Measurements from ENCODE around the gene APBB3.
"Not testable (repeated sequence)": the region's sequence is repeated elsewhere in the genome, so short reads cannot be mapped to it uniquely, and the experiment has no call there.

Gene APBB3, protein sequence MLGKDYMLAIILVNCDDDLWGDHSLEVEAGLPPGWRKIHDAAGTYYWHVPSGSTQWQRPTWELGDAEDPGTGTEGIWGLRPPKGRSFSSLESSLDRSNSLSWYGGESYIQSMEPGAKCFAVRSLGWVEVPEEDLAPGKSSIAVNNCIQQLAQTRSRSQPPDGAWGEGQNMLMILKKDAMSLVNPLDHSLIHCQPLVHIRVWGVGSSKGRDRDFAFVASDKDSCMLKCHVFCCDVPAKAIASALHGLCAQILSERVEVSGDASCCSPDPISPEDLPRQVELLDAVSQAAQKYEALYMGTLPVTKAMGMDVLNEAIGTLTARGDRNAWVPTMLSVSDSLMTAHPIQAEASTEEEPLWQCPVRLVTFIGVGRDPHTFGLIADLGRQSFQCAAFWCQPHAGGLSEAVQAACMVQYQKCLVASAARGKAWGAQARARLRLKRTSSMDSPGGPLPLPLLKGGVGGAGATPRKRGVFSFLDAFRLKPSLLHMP

DNA sequence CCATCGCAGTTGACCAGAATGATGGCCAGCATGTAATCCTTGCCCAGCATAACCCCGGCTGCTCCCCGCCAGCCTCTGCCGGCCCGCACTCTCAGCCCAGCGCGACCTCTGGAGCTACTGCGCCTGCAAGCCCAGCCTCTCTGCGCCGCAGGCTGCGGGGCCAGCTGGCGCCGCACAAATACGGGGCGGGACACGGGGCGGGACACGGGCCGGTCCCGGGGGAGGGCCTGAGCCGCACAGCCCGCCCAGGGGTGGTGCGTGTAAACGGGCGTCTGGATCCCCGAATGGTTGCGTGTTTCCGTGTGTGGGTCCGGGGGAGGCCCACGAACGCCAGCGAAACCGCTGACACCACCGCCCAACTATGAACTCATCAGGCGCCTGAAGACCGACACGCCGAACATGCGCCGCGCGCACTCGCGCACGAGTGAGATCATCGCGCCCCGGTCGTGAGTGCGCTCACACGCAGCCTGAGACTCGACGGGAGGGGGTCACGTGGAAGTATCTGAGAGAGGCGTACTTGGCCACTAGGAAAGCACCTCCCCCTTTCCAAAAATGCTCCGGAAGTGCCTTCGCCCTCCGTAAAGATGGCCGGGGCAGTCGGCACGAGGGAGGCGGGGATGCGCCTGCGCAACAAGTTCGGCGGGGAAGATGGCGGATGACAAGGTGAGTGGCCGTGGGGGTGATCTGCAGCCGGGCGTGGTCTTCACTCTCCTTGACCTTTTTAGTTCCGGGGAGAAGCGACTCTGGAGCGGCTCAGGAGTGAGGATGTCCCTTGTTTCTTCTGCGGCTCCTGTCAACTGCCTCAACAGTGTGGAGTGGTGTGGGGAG, at the start of gene APBB3, which contains the start of gene SLC35A4:
TSS of gene APBB3 (minus strand) at position 403 of the 828 bp plus-strand sequence. CDS start at position 50, 353 bp downstream.
TSS of gene SLC35A4 (plus strand) at position 633 of the 828 bp plus-strand sequence. CDS start 2,342 bp downstream, outside the sequence.
- peak; percentile 98 for FAIRE-seq
- peak; percentile 90 for DNase-seq (ENCODE audit: extremely low spot score, insufficient read length, low read depth)

DNA sequence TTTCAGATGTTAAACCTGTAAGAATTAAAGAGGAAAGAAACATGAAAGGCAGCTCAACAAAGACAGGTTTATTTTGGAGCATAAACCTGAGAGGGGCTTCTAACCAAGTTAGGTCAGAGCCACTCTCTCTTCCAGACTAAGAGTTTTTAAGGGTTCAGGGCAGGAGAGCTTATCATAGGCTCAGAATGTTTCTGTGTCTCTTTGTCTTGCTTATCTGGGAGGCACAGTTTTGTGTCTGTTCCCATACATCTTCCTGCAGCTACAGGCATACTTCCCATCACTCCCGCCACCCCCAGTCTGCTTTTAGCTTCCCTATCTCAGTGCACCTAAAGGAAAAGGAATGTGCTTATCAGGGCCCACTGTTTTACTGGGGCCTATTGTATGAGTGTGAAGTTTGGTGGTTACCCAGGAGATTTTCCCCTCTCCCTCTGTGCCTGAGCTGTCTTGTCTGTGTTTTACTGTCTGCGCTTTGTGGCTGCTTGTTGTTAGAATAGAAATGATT, 46.7 kb upstream of the APBB3 start:
- DNase-seq (ENCODE audit: extremely low spot score, insufficient read length, low read depth) (no peak), FAIRE-seq (no peak)

DNA sequence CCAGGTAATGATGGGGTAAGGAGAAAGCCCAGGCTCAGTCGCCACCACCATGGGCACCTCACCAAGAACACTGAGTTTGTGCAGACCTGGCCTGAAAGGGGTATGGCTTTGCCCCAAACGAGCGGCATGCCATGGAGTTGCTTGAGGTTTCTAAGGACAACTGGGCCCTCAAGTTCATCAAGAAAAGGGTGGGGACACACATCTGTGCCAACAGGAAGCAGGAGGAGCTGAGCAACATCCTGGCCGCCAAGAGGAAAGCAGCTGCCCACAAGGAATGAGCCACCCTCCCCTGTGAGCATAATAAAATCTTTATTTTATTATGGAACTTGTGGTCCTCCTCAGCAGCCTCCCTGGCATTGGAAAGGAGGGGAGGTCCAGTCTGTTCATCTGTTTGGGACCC, 44.7 kb upstream of the APBB3 start:
- DNase-seq (ENCODE audit: extremely low spot score, insufficient read length, low read depth) (no peak), FAIRE-seq (no peak)

DNA sequence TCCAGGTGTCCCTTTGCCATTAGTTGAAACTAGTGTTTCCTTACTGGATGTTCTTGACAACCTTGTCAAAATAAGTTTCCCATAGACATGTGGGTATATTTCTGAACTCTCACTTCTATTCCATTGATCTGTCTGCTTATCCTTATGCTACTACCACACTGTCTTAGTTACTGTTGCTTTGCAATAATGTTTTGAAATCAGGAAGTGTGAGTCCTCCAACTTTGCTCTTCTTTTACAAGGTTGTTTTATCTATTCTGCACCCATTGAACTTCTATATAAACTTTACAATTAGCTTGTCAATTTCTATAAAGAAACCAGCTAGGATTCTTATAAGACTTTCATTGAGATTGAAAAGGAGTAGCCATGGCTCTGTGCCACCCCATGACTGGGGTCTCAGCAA, 44.3 kb upstream of the APBB3 start:
- no peak for DNase-seq (ENCODE audit: extremely low spot score, insufficient read length, low read depth)
- no peak for FAIRE-seq

DNA sequence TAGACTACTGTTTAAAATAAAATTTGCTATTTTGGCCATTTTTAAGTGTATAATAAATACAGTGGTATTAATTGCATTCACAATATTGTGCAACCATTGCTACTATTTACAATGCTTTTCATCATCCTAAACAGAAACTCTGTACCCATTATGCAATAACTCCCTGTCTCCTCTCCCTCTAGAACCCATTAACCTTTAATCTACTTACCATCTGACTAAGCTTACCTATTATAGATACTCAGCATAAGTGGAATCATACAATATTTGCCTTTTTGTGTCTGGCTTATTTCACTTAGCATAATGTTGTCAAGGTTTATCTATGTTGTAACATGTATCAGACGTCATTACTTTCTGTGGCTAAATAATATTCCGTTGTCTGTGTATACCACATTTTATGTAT, 42.6 kb upstream of the APBB3 start:
- no peak for DNase-seq (ENCODE audit: extremely low spot score, insufficient read length, low read depth)
- no peak for FAIRE-seq

DNA sequence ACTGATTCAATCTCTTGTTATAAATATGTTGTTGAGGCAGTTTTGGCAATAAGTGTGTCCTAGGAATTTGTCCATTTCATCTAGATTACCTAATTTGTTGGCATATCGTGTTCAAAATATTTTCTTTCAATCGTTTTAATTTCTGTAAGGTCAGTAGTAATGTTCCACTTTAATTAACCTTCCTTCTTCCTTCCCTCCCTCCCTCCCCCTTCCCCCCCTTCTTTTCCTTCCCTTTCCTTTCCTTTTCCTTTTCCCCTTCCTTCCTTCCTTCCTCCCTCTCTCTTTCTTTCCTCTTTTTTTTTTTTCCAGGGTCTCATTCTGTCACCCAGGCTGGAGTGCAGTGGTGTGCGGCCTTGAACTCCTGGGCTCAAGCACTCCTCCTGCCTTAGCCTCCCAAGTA, 41.5 kb upstream of the APBB3 start:
- no peak for DNase-seq (ENCODE audit: extremely low spot score, insufficient read length, low read depth)
- FAIRE-seq, result no peak

DNA sequence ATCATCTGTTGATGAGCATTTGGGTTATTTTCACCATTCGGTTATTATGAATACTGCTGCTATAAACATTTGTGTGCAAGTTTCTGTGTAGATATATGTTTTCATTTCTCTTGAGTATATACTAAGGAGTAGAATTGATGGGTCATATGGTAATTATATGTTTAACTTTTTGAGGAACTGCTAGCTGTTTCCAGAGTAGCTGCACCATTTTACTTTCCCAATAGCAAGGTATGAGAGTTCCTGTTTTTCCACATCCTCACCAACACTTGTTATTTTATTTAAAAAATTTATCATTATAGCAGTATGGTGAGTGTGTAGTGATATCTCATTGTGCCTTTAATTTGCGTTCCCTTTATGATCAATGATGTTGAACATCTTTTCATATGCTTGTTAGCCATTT, 39.3 kb upstream of the APBB3 start:
- no peak for FAIRE-seq
- no peak for DNase-seq (ENCODE audit: extremely low spot score, insufficient read length, low read depth)

DNA sequence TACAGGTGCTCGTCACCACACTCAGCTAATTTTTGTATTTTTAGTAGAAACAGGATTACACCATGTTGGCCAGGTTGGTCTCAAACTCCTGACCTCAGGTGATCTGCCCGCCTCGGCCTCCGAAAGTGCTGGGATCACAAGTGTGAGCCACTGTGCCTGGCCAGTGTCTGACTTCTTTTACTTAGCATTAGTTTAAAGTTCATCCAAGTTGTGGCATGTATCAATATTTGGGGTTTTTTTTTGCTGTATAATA, 39.0 kb upstream of the APBB3 start:
- FAIRE-seq, result not testable (repeated sequence)

DNA sequence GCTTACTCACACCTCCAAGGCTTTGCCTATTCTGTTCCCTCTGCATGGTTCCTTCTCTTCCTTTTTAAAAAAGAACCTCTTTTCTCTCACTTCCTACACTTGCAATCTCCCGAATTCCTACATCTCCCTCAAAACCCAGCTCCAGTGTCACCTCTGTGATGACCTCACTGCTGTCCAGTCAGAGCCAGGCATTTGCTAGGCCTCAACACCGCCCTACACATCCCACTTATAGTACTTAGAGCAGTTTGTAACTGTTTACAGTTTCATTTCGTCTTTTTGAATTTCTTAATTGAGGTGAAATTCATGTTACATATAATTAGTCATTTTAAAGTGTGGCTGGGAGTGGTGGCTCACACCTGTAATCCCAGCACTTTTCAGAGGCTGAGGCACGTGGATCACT, 37.7 kb upstream of the APBB3 start:
- DNase-seq (ENCODE audit: extremely low spot score, insufficient read length, low read depth) (no peak), FAIRE-seq (no peak)

More for the DNA sequence above, 39.0 kb upstream of the APBB3 start:
- not testable (repeated sequence) for DNase-seq (ENCODE audit: extremely low spot score, insufficient read length, low read depth)

DNA sequence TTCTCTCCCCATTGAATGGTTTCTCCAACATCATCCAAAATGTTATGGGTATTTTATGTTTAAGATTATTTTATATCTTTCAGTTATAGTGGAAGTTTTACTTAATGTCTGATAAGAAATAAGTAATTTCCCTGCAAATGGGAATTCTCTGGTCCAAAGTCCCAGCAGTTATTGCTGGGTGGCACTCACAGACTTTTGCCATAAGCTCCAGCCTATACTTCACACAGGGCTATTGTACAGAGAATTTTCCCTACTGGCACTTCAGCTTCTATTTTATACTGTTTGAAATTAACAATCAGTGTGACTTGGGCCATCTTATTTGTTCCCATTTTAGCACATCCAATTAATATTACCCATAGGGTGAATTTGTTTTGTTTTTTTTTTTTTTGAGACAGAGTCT, 35.7 kb upstream of the APBB3 start:
- FAIRE-seq (no peak), DNase-seq (ENCODE audit: extremely low spot score, insufficient read length, low read depth) (no peak)

DNA sequence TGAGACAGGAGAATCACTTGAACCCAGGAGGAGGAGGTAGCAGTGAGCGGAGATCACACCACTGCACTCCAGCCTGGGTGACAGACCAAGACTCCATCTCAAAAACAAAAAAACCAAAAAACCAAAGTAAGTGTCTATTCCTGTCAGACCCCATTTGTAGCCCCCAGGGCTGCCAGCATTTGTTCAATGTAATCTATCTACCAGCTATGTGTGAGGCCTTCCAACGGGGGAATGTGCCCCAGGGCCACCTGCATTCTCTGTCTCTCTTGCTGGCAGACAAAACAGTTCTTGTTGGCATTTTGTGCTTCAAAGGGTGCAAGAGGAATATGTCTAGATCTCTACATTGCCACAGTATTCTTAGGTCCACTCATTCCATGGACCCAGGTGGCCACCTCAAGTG, 34.4 kb upstream of the APBB3 start:
- no peak for FAIRE-seq
- no peak for DNase-seq (ENCODE audit: extremely low spot score, insufficient read length, low read depth)

DNA sequence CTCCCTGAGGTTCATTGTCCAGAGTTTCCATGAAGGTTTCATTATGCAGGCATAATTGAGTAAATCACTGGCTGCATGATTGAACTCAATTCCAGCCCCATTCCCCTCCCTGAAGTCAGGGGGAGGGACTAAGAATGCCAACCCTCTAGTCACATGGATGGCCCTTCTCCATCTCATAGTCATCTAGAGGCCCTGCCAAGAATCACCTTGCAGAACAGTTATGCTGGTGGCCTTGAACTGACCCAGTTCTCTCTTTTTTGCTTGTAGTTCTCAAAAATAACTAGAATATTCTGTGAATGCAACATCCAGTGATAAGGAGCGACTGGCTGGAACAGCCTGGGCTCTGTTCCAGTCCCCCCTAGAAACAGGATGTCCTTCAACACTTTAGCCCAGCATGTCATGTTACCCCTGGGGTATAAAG, 31.9 kb upstream of the APBB3 start:
- no peak for DNase-seq (ENCODE audit: extremely low spot score, insufficient read length, low read depth)
- no peak for FAIRE-seq

DNA sequence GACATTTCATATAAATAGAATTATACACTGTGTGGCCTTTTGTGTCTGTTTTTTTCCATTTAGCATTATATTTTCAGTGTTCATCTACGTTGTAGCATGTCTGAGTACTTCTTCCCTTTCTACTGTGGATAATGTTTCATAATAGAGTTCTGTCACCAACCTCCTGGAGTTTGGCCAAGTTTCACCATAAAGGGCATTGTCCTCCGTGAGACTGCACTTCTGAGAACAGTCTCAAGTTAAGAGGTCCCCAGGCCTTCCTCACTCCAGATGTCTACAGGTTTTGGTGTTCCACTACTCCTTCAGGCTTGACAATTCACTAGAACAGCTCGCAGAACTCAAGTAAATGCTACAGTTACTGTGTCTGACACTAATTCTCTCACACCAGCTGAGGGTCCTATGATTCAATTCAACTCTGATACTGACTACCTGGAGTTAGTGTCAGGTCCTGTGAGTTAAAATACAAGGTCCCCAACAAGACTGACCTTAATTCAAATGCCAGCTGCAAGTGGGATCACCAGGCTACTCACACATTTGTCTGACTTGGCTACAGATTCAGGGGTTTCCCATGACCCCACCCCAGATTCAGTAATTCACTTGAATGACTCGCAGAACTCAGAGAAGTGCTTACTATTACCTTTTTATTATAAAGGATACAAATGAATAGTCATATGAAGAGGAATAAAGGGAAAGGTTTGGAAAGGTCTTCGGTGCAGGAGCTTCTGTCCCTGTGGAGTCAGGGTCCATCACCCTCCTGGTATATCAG, 31.3 kb upstream of the APBB3 start:
- FAIRE-seq (no peak), DNase-seq (ENCODE audit: extremely low spot score, insufficient read length, low read depth) (no peak)

DNA sequence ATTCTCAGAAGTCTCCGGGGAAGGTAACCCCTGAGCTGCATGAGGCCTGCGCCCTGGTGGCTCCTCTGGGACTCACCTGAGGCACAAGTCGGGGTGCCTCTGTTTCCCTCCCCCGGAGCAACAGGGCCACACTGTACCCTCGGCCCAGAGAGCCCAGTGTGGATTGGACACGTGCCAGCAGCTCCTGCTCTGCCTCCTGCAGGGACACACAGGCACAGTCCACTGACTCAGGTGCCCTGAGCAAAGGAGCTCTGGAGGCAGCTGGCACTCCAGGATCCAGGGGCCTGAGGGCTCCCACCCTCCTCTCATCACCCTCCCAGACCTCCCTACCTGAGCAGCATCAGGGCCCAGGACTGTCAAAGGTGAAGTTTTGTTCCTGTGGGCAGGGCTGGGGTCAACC, 29.8 kb upstream of the APBB3 start:
- no peak for FAIRE-seq
- no peak for DNase-seq (ENCODE audit: extremely low spot score, insufficient read length, low read depth)

DNA sequence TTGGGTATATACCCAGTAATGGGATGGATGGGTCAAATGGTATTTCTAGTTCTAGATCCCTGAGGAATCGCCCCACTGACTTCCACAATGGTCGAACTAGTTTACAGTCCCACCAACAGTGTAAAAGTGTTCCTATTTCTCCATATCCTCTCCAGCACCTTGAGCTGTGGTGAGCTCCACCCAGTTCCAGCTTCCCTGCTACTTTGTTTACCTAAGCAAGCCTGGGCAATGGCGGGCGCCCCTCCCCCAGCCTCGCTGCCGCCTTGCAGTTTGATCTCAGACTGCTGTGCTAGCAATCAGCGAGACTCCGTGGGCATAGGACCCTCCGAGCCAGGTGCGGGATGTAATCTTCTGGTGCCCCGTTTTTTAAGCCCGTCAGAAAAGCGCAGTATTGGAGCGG, 28.7 kb upstream of the APBB3 start:
- FAIRE-seq; DNase-seq (ENCODE audit: extremely low spot score, insufficient read length, low read depth): not testable (repeated sequence)

DNA sequence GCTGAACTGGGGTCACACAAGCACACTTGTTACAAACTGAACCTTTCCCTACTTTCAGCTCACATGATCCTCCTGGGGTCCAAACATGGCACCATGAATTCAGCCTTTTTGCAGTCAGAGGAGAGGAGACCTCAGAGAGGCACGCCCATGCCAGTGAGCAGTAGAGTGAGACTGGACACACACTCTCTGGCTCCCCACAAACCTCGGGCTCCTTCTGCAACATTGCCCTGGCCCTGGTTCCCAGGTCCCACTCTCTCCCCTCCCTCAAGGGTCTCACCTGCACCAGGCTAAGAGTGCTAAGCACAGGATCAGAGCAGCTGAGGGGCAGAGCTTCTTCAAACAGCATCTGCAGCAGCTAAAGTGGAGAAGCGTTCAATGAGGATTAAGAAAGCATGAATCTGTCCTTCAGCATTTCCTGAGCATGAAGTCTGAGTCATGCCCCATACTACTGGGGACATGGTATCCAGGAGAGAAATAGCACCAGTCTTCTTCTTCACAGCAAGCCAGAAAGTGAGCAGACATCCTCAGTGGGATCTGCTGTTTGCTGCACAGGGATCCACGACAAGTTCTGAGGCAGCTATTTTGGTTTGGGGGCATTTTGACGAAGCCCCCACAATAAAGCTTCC, 27.5 kb upstream of the APBB3 start:
- no peak for FAIRE-seq
- DNase-seq (ENCODE audit: extremely low spot score, insufficient read length, low read depth), result no peak

DNA sequence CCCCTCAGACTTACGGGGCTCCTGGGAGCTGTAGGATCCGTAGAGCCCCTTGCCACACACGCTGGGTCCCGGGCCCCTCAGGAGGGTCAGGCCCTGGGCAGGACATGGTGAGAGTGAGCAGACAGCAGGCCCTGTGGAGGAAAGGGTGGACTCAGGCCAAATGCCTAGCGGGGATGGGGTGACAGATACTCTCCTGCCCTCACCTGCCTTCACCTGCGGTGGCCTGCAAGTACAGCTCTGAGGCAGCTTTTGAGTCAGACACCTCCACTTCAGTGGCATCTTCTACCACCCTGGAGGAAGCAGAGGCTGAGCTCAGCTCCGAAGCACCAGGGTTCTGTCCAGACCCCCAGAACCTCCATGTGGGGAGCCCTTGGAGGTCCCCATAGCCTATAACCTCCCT, 26.5 kb upstream of the APBB3 start:
- FAIRE-seq, result no peak

DNA sequence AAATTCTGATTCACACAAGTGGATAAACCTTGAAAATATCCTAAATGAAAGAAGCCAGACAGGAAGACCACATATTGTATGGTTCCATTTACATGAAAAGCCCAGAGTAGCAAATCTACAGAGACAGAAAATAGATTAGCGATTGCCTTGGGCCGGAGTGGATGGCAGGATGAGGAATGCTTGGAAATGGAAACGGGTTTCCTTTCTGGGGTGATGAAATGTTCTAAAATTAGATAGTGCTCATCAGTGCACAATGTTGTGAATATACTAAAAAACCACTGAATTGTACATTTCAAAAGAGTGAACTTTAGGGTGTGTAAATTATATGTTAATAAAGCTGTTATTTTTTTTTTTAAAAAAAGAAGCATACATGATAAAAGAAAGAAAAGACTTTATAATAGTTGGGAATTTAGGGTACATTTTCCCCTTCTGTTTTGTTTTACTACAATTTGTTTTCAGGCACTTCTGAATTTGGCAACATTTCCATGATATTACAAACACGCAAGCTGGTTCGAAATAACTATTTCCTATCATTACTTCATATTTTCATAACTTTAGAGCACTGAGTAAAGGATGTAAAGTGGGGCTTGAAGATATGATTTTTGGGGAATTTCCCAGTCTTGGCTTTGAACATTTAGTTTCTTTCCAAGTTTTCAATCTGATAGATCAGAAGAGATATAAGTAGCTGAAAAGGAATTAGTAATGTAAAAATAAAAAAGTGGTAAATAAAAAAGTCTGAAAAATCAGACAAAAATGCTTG, 24.1 kb upstream of the APBB3 start:
- no peak for DNase-seq (ENCODE audit: extremely low spot score, insufficient read length, low read depth)
- no peak for FAIRE-seq

More for the DNA sequence above, 26.5 kb upstream of the APBB3 start:
- DNase-seq (ENCODE audit: extremely low spot score, insufficient read length, low read depth), result no peak

DNA sequence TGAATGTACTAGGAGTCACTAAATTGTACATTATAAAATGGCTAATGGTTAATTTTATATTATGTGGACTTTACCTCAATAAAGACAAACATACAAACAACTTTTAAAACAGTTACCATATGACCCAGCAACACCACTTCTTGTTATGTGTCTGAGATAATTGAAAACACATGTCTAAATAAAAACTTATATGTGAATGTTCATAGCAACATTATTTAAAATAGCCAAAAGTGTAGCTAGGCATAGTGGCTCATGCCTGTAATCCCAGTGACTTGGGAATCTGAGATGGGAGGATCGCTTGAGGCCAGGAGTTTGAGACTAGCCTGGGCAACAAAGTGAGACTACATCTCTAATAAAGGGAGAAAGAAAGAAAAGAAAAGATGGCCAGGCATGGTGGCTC, 23.1 kb upstream of the APBB3 start:
- DNase-seq (ENCODE audit: extremely low spot score, insufficient read length, low read depth) (no peak), FAIRE-seq (no peak)
